B cell (primary cell): ENCODE measurements around the gene CDK2.
"Not testable (repeated sequence)": the region's sequence is repeated elsewhere in the genome, so short reads cannot be mapped to it uniquely, and the experiment has no call there.

Experiments
- CTCF ChIP-seq: fragments of 200-600 bp; IDR thresholded peaks from one replicate; pipeline ENCODE4 v1.8.0; 2022; ENCODE audit warnings: antibody characterized with exemption, mild to moderate bottlenecking
- EZH2 ChIP-seq: IDR thresholded peaks from 2 replicates; pipeline ENCODE4 v1.6.1; 2012; ENCODE audit warnings: borderline replicate concordance, low read depth, mild to moderate bottlenecking, moderate library complexity, low read length; ENCODE audit not compliant: insufficient read depth, poor library complexity, severe bottlenecking

GRCh38 chr12:55981882-55982281 is 15.3 kb downstream of the CDK2 start:
- TF ChIP-seq CTCF, EZH2: not testable (repeated sequence)
